AG09309 (cell line): ENCODE data around the gene FOSB.
A peak's percentile ranks its signal among the peaks of the same experiment; 100 is the strongest.

Source experiments
- DNase-seq: peaks from one replicate; pipeline ENCODE4 v3.0.0-alpha.2; 2010; ENCODE audit warnings: low read depth
- H3K4me3 ChIP-seq: 2 replicates; pipeline ENCODE4 v1.5.1; 2011; ENCODE audit warnings: mild to moderate bottlenecking, low read depth, low read length, moderate library complexity; ENCODE audit not compliant: control insufficient read depth
- CTCF ChIP-seq: IDR thresholded peaks from 2 replicates; pipeline ENCODE4 v1.5.1; 2011; ENCODE audit warnings: mild to moderate bottlenecking, low read depth, low read length, inconsistent platforms; ENCODE audit not compliant: insufficient read depth, control insufficient read depth; ENCODE audit errors: missing control alignments

Gene FOSB

GRCh38 chr19:45448425-45448756 is 19.4 kb upstream of the FOSB start:
- DNase-seq: no peak
- TF ChIP-seq CTCF: no peak
- no peak overlapping the region for H3K4me3 ChIP-seq

- DNase-seq: no peak
- TF ChIP-seq CTCF: no peak
- no peak overlapping the region for H3K4me3 ChIP-seq
Observed at GRCh38 chr19:45448887-45449299, 18.9 kb upstream of the FOSB start.

GRCh38 chr19:45450012-45450333 is 17.8 kb upstream of the FOSB start:
- no peak for TF ChIP-seq CTCF
- peak overlapping the region; percentile 49 for H3K4me3 ChIP-seq
- DNase-seq: no peak

- TF ChIP-seq CTCF: no peak
- H3K4me3 ChIP-seq: peak overlapping the region; percentile 63
- DNase-seq: no peak
Observed at GRCh38 chr19:45451131-45451849, 16.5 kb upstream of the FOSB start.

GRCh38 chr19:45451850-45452387 is 15.9 kb upstream of the FOSB start:
- no peak for DNase-seq
- no peak for TF ChIP-seq CTCF
- H3K4me3 ChIP-seq: no peak overlapping the region

GRCh38 chr19:45455707-45456499 is 11.9 kb upstream of the FOSB start:
- DNase-seq: peak; percentile 96
- H3K4me3 ChIP-seq: peak overlapping the region; percentile 30
- TF ChIP-seq CTCF: no peak
